Measurements from ENCODE around the gene CAPN15.

GRCh38 chr16:521381-522210 lies 5.9 kb upstream of the CAPN15 start:
- peak in 4 of 6 experiments; percentile 19 to 65 (median 62) for TF ChIP-seq CTCF (IDR thresholded peaks at IDR 0.05)
- no peak for TF ChIP-seq POLR2A (IDR thresholded peaks at IDR 0.05)

Data from Peyer's patch (tissue), 4 donors.